MCF 10A (cell line): ENCODE measurements around the gene PI16. TPM values are rescaled to one million over a fixed set of nuclear protein-coding genes. Genes with fewer than 3 reads are reported as not detected.
"Not testable (repeated sequence)": the region's sequence is repeated elsewhere in the genome, so short reads cannot be mapped to it uniquely, and the experiment has no call there.

ENCODE experiments used
- BruUV-seq: library from RNA; stranded (reverse); fragments of 400-500 nt; replicated peaks from 2 replicates; lab custom pipeline; 2021; lab: Mats Ljungman, UMichigan
- CTCF ChIA-PET: fragments of 300-600 bp; sonication (Branson Sonifier 250); formaldehyde crosslinking; extraction: SDS; loops from one replicate; lab custom pipeline; 2021; ENCODE audit warnings: antibody characterized with exemption, inconsistent platforms; lab: Yijun Ruan, JAX
- POLR2A ChIA-PET: fragments of 300-600, 350-650 bp; sonication (Branson Sonifier 250); formaldehyde crosslinking; extraction: SDS; loops from one replicate; lab custom pipeline; 2020; ENCODE audit warnings: antibody characterized with exemption, inconsistent platforms; lab: Yijun Ruan, JAX
- DNase-seq: peaks from one replicate; pipeline ENCODE4 v3.0.0-alpha.2; 2018; ENCODE audit not compliant: unreplicated experiment
- H3K27ac Mint-ChIP-seq: one replicate; pipeline ENCODE4 v1.8.0; 2022; ENCODE audit warnings: mild to moderate bottlenecking, low read depth, mixed read lengths; ENCODE audit not compliant: unreplicated experiment
- H3K27me3 Mint-ChIP-seq: one replicate; pipeline ENCODE4 v1.8.0; 2022; ENCODE audit warnings: mixed read lengths; ENCODE audit not compliant: insufficient read depth, unreplicated experiment
- H3K36me3 Mint-ChIP-seq: one replicate; pipeline ENCODE4 v1.8.0; 2022; ENCODE audit warnings: mild to moderate bottlenecking, moderate library complexity, mixed read lengths; ENCODE audit not compliant: insufficient read depth, unreplicated experiment
- H3K4me1 Mint-ChIP-seq: one replicate; pipeline ENCODE4 v1.8.0; 2022; ENCODE audit warnings: mixed read lengths; ENCODE audit not compliant: insufficient read depth, unreplicated experiment
- H3K4me3 Mint-ChIP-seq: one replicate; pipeline ENCODE4 v1.8.0; 2022; ENCODE audit warnings: mild to moderate bottlenecking, moderate library complexity, mixed read lengths; ENCODE audit not compliant: unreplicated experiment
- H3K9me3 Mint-ChIP-seq: one replicate; pipeline ENCODE4 v1.8.0; 2022; ENCODE audit warnings: mixed read lengths; ENCODE audit not compliant: unreplicated experiment
- intact Hi-C: fragments of 100-400 bp; cut with micrococcal nuclease; formaldehyde crosslinking; loops from 2 replicates; pipeline ENCODE4 v1.14.1; 2022
- total RNA-seq: library from RNA; stranded (reverse); gene quantifications from 2 replicates; pipeline ENCODE4 v1.2.3, GENCODE V29; 2022
- TF ChIP-seq, protein P1 (sequence below): fragments of 200-600 bp; IDR thresholded peaks from one replicate; pipeline ENCODE4 v1.8.0; 2022; ENCODE audit warnings: antibody characterized with exemption, mild to moderate bottlenecking; ENCODE audit not compliant: unreplicated experiment

The PI16 gene
- total RNA-seq, 1 experiment from 2014 or later = not detected

DNA sequence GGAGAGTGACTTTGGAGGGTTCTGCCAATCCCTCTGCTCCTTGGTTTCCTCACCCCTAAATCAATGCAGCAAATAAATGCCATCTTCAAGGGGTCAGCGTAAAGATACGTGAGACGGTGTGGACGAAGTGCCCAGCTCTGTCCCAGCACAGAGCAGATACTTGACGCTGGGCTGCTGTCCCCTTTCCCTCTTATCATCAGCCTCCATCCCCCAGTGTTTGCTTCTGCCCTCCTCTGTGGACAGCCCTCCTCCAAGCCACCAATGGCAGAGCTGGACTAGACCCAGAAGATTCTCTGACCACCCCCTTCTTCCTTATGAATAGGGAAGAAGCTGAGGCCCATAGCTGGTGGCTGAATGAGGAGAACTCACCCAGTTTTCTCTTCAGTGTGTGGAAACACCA lies 17.7 kb upstream of the PI16 start:
- Mint-ChIP-seq H3K4me3 (no peak overlapping the region), H3K27ac (peak overlapping the region; percentile 38), H3K4me1 (peaks cover 31% of the 10 kb centered on the region), H3K9me3 (no peaks in the 10 kb centered on the region), H3K36me3 (peaks cover 6% of the 10 kb centered on the region), H3K27me3 (peaks cover 12% of the 10 kb centered on the region)
- ChIA-PET POLR2A (interaction anchor here (0.9 to 1.3 kb wide), 2 partner anchors 19 to 29 kb away, joined by 3 read pairs; no protein-coding TSS in a partner anchor), CTCF (interaction anchor here (1.3 kb wide), 1 partner anchor 52 kb away, joined by 3 read pairs; no protein-coding TSS in a partner anchor)
- DNase-seq = no peak
- intact Hi-C loops = no loop called here
- TF ChIP-seq, protein P1, sequence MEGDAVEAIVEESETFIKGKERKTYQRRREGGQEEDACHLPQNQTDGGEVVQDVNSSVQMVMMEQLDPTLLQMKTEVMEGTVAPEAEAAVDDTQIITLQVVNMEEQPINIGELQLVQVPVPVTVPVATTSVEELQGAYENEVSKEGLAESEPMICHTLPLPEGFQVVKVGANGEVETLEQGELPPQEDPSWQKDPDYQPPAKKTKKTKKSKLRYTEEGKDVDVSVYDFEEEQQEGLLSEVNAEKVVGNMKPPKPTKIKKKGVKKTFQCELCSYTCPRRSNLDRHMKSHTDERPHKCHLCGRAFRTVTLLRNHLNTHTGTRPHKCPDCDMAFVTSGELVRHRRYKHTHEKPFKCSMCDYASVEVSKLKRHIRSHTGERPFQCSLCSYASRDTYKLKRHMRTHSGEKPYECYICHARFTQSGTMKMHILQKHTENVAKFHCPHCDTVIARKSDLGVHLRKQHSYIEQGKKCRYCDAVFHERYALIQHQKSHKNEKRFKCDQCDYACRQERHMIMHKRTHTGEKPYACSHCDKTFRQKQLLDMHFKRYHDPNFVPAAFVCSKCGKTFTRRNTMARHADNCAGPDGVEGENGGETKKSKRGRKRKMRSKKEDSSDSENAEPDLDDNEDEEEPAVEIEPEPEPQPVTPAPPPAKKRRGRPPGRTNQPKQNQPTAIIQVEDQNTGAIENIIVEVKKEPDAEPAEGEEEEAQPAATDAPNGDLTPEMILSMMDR = no peak
- BruUV-seq = no TSS peak

DNA sequence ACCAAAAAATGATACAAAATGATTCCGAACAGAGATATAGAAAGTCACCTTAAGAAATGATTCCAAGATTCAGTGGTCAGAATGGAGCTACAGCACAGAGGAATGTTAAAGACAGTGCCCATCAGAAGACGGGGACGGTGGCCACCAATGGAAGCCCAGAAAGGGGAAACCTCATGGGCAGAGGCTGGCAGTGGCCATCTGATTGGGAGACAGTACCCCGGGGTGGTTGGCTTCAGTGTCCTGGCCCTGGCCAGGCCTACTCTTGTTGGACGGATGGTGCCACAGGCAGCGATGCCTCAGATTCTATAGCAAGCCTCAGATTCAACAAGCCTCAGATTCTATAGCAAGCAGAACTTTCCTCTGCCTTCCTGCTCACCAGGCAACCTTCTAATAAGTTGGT lies 16.6 kb upstream of the PI16 start:
- H3K4me3 Mint-ChIP-seq = no peak overlapping the region
- peaks cover 27% of the 10 kb centered on the region for H3K4me1 Mint-ChIP-seq
- POLR2A ChIA-PET = no interaction called here
- H3K27ac Mint-ChIP-seq = no peak overlapping the region
- CTCF ChIA-PET = interaction anchor here (0.7 kb wide), 1 partner anchor 256 kb away, joined by 3 read pairs; no protein-coding TSS in a partner anchor
- DNase-seq = no peak
- H3K9me3 Mint-ChIP-seq = no peaks in the 10 kb centered on the region
- intact Hi-C loops = no loop called here
- H3K27me3 Mint-ChIP-seq = peaks cover 13% of the 10 kb centered on the region
- TF ChIP-seq, protein P1 = no peak
- BruUV-seq = no TSS peak
- peaks cover 6% of the 10 kb centered on the region for H3K36me3 Mint-ChIP-seq

DNA sequence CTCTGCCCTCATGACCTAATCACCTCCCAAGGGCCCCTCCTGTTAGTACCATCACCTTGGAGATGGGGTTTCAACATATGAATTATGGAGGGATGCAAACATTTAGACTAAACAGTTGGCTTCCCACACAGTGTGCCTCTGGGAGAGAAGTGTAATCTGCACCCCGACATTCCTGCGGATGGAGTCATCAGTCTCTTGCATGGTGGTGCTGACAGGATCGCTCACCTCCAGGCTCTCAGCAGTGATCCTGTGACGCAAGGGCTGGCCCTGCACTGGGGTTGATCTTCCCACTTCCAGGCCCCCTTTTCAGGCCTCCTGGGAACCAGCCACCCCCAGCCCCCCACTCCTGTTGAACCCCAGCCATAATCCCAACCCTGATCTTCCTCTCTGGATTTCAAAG lies 16.0 kb upstream of the PI16 start:
- Mint-ChIP-seq H3K4me1 (peaks cover 24% of the 10 kb centered on the region), H3K27ac (no peak overlapping the region), H3K36me3 (peaks cover 6% of the 10 kb centered on the region), H3K4me3 (no peak overlapping the region), H3K27me3 (peaks cover 19% of the 10 kb centered on the region), H3K9me3 (no peaks in the 10 kb centered on the region)
- no TSS peak for BruUV-seq
- DNase-seq = peak; percentile 70
- intact Hi-C loops = no loop called here
- TF ChIP-seq, protein P1 = no peak
- POLR2A ChIA-PET = no interaction called here
- CTCF ChIA-PET = interaction anchor here (0.7 kb wide), 1 partner anchor 54 kb away, joined by 4 read pairs; no protein-coding TSS in a partner anchor

DNA sequence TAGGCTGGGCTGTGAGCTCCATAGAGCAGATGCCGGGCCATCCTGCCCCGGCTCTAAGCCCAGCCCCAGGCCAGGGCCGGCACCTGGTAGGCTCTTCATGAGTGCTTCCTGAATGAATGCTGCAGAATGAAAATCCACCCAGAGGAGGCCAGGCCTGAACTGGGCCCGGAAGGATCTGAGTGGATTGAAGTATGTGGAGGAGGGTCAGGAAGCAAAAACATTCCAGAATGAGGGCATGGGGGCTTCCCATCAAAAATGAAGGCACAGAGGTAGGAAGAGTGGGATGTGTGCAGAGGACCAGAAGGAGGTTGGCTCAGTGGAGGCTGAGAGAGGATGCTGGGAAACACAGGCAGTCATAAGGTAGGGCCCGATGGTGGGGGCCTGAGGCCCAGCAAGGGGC lies 15.5 kb upstream of the PI16 start:
- H3K27ac Mint-ChIP-seq, POLR2A ChIA-PET, intact Hi-C loops, H3K4me3 Mint-ChIP-seq, H3K9me3 Mint-ChIP-seq, DNase-seq, H3K36me3 Mint-ChIP-seq, BruUV-seq: not testable (repeated sequence)
- Mint-ChIP-seq H3K27me3 (peaks cover 24% of the 10 kb centered on the region), H3K4me1 (peaks cover 24% of the 10 kb centered on the region)
- CTCF ChIA-PET = interaction anchor here (0.7 kb wide), 1 partner anchor 54 kb away, joined by 4 read pairs; no protein-coding TSS in a partner anchor
